BLaER1 (cell line): ENCODE results near the gene CISD3.
A peak's percentile ranks its signal among the peaks of the same experiment; 100 is the strongest.

Source experiments
- H3K27ac ChIP-seq: shearing (Covaris generic); formaldehyde crosslinking; 2 replicates; pipeline ENCODE4 v1.8.1; 2022
- H3K27me3 ChIP-seq: shearing (Covaris generic); formaldehyde crosslinking; 2 replicates; pipeline ENCODE4 v1.8.1; 2022
- H3K36me3 ChIP-seq: shearing (Covaris generic); formaldehyde crosslinking; 2 replicates; pipeline ENCODE4 v1.8.1; 2022
- H3K4me1 ChIP-seq: shearing (Covaris generic); formaldehyde crosslinking; 2 replicates; pipeline ENCODE4 v1.8.1; 2022
- H3K4me2 ChIP-seq: shearing (Covaris generic); formaldehyde crosslinking; 2 replicates; pipeline ENCODE4 v1.8.1; 2022
- H3K4me3 ChIP-seq: shearing (Covaris generic); formaldehyde crosslinking; 2 replicates; pipeline ENCODE4 v1.8.1; 2022
- H3K9ac ChIP-seq: shearing (Covaris generic); formaldehyde crosslinking; 2 replicates; pipeline ENCODE4 v1.8.1; 2022
- H3K9me3 ChIP-seq: shearing (Covaris generic); formaldehyde crosslinking; 2 replicates; pipeline ENCODE4 v1.8.1; 2022
- H4K20me1 ChIP-seq: shearing (Covaris generic); formaldehyde crosslinking; 2 replicates; pipeline ENCODE4 v1.8.1; 2022
- Cebpa-rat ChIP-seq: shearing (Covaris generic); IDR thresholded peaks from 2 replicates; pipeline ENCODE4 v1.8.1; 2022

The CISD3 gene

DNA sequence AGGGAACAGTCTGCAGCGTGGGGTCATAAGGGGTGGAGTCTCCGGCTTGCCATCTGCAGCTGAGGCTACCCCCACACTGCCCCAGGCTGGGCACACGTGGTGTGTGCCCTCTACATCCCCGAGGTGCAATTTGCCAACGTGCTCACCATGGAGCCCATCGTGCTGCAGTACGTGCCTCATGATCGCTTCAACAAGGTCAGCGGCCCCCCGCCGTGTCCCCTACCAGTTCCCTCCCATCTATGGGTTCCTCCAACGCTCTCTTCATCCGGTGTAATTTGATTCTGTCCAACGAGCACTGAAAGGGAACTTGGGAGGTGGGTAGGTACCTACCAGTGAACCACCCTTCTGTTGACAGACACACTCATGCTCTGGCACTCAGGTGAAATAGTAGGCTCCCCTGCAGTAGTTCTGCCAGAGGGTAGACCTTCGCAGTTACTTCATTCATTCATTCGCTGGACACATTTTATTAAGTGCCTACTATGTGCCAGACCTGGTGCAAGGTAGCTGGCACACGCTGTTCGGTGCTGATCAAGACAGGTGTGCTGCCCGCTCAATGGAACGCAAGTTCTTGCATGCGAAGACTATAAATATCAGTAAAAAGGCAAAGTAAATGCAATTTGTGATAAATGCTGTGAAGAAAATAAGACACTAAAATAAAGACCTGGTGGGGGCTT is 22.3 kb upstream of the CISD3 start:
- peak overlapping the region; percentile 65 for H3K9ac ChIP-seq
- no peak overlapping the region for H3K27ac ChIP-seq
- no peaks in the 10 kb centered on the region for H3K9me3 ChIP-seq
- no peaks in the 10 kb centered on the region for H3K27me3 ChIP-seq
- H3K4me2 ChIP-seq = peak overlapping the region; percentile 93
- no peak for TF ChIP-seq Cebpa-rat
- H3K4me3 ChIP-seq = peak overlapping the region; percentile 97
- H4K20me1 ChIP-seq = peaks cover 56% of the 10 kb centered on the region
- H3K4me1 ChIP-seq = peaks cover 72% of the 10 kb centered on the region
- H3K36me3 ChIP-seq = peaks cover 41% of the 10 kb centered on the region

DNA sequence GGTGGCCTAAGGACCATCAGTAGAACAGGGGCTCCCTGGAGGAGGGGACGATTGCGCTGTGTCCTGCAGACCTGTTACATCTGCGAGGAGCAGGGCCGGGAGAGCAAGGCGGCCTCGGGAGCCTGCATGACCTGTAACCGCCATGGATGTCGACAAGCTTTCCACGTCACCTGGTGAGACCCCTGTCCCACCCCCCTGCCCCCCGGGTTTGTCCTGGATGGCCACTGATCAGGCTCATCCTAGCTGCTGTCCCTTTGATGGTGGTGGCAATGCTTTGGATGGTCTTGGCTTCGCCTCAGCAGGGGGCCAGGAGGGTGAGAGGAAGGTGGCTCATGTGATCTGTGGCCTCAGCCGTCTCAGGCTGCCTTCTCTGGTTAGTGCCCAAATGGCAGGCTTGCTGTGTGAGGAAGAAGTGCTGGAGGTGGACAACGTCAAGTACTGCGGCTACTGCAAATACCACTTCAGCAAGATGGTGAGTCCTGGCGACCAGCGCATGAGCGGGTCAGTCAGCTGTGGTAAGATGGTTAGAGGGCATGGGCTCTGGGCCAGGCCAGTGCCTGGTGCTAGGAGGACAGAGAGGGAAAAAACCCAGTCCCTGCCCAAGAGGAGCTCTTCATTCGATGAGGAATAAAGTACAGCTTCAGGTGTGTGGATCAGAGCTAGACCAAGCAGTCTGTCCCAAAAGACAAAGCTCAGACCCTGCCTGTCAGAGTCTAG is 20.9 kb upstream of the CISD3 start:
- H3K27ac ChIP-seq = peak overlapping the region; percentile 70
- no peak for TF ChIP-seq Cebpa-rat
- H3K9me3 ChIP-seq = no peaks in the 10 kb centered on the region
- peaks cover 56% of the 10 kb centered on the region for H4K20me1 ChIP-seq
- H3K36me3 ChIP-seq = peaks cover 56% of the 10 kb centered on the region
- H3K27me3 ChIP-seq = no peaks in the 10 kb centered on the region
- peak overlapping the region; percentile 93 for H3K4me2 ChIP-seq
- H3K4me1 ChIP-seq = peaks cover 78% of the 10 kb centered on the region
- no peak overlapping the region; the same call in 1 of the 2 replicates for H3K4me3 ChIP-seq
- peak overlapping the region; percentile 65 for H3K9ac ChIP-seq

DNA sequence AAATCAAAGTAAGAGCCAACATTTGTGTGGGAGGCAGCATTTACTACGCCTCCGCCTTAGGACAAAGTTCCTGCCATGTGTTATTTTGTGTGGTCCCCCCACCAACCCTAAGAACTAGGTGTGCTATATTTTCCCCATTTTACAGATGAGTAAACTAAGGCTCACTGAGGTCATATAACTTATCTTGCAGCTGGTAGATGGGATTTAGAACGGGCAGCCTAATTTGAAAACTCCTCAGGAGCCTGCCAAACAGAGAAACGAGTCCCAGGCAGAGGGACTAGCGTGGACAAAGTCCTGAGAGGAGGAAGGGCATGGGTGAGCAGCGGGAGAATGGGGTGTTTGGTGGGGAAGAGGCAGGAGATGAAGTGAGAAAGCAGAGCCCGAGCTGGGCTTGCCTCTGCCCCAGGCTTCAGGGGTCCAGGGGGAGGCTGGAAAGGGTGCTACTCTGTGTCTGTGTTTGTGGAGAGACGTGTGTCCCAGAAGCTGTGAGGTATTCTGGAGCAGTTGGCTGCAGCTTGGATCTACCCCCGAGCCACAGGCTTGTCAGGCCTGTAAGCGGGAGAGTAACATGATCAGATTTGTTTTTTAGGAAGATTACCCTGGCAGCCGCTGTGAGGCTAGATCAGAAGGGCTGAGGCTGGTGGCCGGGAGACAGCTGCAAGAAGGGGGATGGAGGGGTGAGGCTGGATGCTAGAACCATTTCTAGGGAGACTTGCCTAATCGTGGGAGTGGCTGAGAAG is 20.1 kb upstream of the CISD3 start:
- no peaks in the 10 kb centered on the region for H3K9me3 ChIP-seq
- H3K27me3 ChIP-seq = no peaks in the 10 kb centered on the region
- H3K27ac ChIP-seq = peak overlapping the region; percentile 70
- H3K4me3 ChIP-seq = peak overlapping the region; percentile 61
- H3K36me3 ChIP-seq = peaks cover 64% of the 10 kb centered on the region
- H4K20me1 ChIP-seq = peaks cover 56% of the 10 kb centered on the region
- TF ChIP-seq Cebpa-rat = no peak
- peak overlapping the region; percentile 93 for H3K4me2 ChIP-seq
- peak overlapping the region; percentile 65 for H3K9ac ChIP-seq
- peaks cover 85% of the 10 kb centered on the region for H3K4me1 ChIP-seq

DNA sequence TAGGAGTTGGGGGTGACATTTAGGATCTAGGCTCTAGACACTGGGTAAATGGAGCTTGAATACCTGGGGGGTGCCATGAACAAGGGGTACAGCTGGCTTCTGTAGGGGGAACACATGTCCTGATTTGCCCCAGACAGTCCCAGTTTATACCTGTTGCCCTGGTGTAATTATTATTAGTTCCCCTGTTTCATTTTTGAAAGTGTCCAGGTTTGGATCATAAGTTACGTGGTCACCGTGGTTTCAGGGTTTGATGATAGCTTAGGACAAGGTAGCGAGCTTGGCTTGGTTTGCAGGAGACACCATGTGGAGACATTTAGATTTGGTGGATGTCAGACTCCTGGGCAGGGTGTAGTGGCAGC is 19.6 kb upstream of the CISD3 start:
- TF ChIP-seq Cebpa-rat = no peak
- Histone ChIP-seq H3K9me3 (no peaks in the 10 kb centered on the region), H3K4me3 (peak overlapping the region; percentile 61), H3K4me1 (peaks cover 91% of the 10 kb centered on the region), H3K4me2 (peak overlapping the region; percentile 93), H3K9ac (peak overlapping the region; percentile 65), H3K27me3 (no peaks in the 10 kb centered on the region), H3K36me3 (peaks cover 69% of the 10 kb centered on the region), H3K27ac (peak overlapping the region; percentile 70), H4K20me1 (peaks cover 56% of the 10 kb centered on the region)

DNA sequence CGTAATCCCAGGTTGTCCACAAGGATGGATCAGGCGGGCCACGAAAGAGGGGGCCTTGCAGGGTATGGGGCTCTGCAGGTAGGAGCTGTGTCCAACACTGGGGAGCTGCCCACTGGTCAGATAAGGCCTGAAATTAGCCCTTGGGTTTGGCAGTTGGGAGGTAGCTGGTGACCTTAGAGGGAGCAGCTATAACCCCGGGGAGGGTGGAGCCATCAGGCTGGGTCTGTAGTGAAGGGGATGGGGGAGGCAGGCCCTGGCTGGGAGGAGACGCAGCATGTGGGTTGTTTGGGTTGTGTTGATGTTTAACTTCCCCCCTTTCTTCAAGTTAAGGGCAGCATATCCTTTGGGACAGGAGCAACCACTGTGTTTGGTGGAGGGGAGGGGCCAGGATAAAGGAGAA is 19.2 kb upstream of the CISD3 start:
- peaks cover 73% of the 10 kb centered on the region for H3K36me3 ChIP-seq
- peaks cover 93% of the 10 kb centered on the region for H3K4me1 ChIP-seq
- H3K27me3 ChIP-seq = no peaks in the 10 kb centered on the region
- no peak for TF ChIP-seq Cebpa-rat
- H3K27ac ChIP-seq = peak overlapping the region; percentile 70
- peak overlapping the region; percentile 93 for H3K4me2 ChIP-seq
- H3K9me3 ChIP-seq = no peaks in the 10 kb centered on the region
- H4K20me1 ChIP-seq = peaks cover 55% of the 10 kb centered on the region
- peak overlapping the region; percentile 65 for H3K9ac ChIP-seq
- H3K4me3 ChIP-seq = peak overlapping the region; percentile 61

DNA sequence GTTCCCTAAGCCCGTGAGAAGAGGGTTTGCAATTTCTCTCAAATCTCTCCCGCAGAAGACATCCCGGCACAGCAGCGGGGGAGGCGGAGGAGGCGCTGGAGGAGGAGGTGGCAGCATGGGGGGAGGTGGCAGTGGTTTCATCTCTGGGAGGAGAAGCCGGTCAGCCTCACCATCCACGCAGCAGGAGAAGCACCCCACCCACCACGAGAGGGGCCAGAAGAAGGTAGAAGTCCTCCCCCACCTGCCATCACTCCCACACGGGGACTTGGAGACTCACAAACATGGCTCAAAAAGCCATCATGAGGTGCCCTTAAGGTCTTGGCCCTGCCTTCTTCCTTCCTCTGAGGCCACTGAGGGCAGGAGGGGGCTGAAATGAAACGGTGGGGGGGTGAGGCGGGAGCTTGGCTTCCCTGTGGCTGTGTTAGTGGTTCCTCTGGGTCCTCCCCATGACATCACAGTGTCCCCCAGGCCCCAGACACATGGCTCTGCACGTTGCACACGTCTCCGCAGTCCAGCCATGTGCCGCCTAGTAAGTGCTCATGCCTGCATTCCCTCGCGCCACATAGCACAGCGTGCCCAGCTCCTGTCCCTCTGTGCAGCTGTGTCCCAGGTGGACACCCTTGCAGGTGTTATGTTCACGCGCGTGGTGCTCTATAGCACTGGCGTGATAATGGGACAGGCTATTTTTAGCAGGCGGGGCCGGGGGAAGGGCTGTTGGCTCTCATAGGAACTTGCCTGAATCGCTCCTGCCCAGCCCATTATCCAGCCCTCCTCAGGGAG is 18.2 kb upstream of the CISD3 start:
- peaks cover 82% of the 10 kb centered on the region for H3K36me3 ChIP-seq
- H3K9me3 ChIP-seq = no peaks in the 10 kb centered on the region
- H3K4me1 ChIP-seq = peaks cover 98% of the 10 kb centered on the region
- H3K27me3 ChIP-seq = no peaks in the 10 kb centered on the region
- H3K27ac ChIP-seq = peak overlapping the region; percentile 70
- H4K20me1 ChIP-seq = peaks cover 45% of the 10 kb centered on the region
- H3K4me2 ChIP-seq = peak overlapping the region; percentile 93
- H3K4me3 ChIP-seq = peak overlapping the region; percentile 61
- peak overlapping the region; percentile 65 for H3K9ac ChIP-seq
- no peak for TF ChIP-seq Cebpa-rat

DNA sequence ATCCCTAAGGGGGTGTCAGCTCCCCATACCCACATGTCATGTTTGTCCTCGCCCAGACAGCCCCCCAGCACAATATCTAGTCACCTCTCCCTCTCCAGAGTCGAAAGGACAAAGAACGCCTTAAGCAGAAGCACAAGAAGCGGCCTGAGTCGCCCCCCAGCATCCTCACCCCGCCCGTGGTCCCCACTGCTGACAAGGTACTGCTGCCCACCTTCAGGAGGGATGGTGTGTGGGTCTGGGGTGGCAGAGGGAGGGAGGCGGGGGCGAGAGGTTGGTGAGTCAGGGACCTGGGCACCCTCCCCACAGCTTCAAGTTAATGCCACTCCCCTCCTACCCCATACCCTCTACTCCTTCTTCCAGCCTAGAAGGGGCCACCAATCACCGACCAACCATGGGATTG is 17.5 kb upstream of the CISD3 start:
- no peaks in the 10 kb centered on the region for H3K9me3 ChIP-seq
- no peaks in the 10 kb centered on the region for H3K27me3 ChIP-seq
- H3K27ac ChIP-seq = peak overlapping the region; percentile 70
- peak overlapping the region; percentile 4; the same call in 1 of the 2 replicates for H3K4me3 ChIP-seq
- peaks cover 98% of the 10 kb centered on the region for H3K4me1 ChIP-seq
- H3K9ac ChIP-seq = peak overlapping the region; percentile 65
- H3K36me3 ChIP-seq = peaks cover 82% of the 10 kb centered on the region
- peak overlapping the region; percentile 93 for H3K4me2 ChIP-seq
- TF ChIP-seq Cebpa-rat = no peak
- peaks cover 39% of the 10 kb centered on the region for H4K20me1 ChIP-seq

DNA sequence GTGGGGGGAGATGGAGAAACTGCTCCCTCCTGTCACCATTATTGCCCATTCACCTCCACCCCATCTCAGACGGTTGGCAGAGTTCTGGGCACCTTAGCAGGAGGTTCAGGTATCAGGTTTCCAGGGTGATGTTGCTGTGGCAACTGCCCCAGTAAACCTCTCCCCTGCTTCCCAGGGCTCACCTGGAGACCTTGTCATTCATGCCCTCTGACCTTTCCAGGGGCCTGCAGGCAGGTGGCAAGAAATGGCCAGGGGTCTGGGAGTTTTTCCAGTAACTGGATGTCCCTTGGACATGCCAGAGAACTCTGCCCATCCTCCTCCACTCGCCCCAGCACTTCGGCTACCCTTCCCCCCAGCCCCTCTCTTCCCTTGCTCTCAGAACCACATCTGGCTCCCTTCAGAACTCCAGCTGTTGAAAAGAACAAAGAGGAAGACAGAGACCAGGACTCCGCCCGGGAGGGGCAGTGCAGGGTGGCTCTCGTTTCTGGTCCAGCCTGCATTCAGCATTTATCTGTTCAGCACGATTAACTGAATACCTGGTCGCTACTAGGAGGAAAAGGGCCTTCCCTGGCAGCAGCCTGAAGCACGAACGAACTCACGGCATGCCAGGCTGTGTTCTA is 16.6 kb upstream of the CISD3 start:
- peaks cover 29% of the 10 kb centered on the region for H4K20me1 ChIP-seq
- TF ChIP-seq Cebpa-rat = no peak
- H3K4me2 ChIP-seq = peak overlapping the region; percentile 93
- H3K27ac ChIP-seq = peak overlapping the region; percentile 70
- H3K4me3 ChIP-seq = no peak overlapping the region
- H3K27me3 ChIP-seq = no peaks in the 10 kb centered on the region
- peak overlapping the region; percentile 65; the same call in 1 of the 2 replicates for H3K9ac ChIP-seq
- no peaks in the 10 kb centered on the region for H3K9me3 ChIP-seq
- H3K36me3 ChIP-seq = peaks cover 82% of the 10 kb centered on the region
- peaks cover 90% of the 10 kb centered on the region for H3K4me1 ChIP-seq
